Activated CD4-positive, CD25-positive, alpha-beta regulatory T cell treated with anti-CD3 and anti-CD28 coated beads, Interleukin-2, amount 50 U/mL, for 16 hours (primary cell): ENCODE data around the gene MED8.

ENCODE experiments used
- DNase-seq: peaks from one replicate; pipeline ENCODE4 v3.0.0-alpha.2; 2020; ENCODE audit warnings: low read depth, low spot score

MED8 gene

DNA sequence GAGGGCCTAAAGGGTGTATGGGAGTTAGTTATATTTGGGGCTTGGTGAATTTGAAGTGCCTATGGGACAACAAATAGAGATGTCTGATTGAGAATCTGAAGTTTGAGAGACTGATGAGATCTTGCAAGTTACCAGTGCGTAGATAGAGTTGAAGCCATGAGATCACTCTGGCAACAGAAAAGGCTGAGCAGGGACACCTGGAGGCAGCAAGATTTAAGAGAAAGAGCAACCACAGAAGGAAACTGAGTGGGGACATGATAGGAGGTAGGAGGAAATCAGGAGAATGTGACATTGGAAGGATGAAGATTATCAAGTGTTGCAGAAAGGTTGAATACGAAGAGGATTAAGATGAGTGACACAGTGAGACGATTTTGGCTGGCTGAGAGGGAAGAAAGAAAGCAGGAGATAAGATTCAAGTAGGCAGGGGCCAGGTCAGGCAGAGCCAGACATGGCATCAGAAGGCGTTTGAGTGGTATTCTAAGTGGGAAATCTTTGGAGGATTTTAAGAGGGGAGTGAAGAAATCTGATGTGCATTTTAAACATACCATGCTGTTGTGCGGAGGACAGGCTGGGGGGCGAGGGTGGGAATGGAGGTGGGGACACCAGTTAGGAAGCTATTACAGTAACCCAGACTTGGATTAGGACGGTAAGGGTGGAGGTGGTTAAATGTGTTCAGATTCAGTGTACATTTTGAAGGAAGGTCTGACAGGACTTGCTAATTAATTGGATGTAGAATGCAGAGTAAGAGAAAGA is 55.0 kb downstream of the MED8 start:
- DNase-seq: no peak
